ENCODE results near the gene ZNF615.

Gene ZNF615

DNA sequence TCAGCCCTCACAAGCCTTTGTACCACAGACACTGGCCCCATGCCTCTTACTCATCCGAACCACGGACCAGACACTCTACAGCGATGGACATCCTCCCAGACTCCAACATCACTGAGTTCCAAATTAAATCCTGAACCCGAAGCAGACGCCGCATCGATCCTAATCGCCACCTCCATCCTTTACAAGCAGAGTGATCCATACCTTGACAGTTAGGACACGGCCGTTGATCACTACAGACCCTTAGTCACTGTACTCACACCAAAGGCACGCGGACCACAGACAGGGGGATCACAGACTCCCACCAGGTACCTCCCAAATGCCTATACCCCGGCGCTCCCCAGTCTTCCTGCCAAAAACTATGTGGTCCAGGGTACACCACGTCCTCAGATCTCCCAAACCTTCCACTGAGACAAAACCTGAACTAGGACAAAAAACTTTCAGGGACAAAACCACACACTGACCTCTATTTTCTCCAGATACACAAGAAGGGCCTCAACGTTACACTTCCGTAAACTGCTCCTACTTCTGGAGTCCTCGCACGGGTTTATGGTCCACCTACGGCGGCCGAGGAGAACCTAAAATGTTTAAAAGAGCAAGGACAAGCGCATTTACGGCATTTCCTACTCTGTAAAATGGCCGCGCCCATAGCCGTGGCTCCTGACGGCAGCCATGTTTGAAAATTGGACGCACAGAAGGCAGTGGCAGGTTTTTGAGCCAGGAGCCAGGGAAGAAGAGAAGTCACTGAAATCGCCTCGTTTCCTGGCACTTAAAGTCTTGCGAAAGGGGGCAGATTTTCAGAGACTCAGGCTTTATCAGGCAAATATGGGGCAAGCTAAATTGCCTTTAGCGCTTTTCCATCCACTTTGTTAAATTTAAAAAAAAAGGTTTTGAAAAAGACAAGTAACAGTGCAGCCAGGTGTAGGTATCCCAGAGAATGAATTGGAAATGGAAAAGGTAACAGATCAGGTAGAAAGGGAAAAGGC, 21.4 kb downstream of the ZNF615 start, which contains the start of gene ZNF350 (continued):
- no peak for TF ChIP-seq ZNF521 (tag by site-specific recombination; IDR thresholded peaks at IDR 0.05)
- TF ChIP-seq ZNF121 (tag by site-specific recombination; IDR thresholded peaks at IDR 0.05) = no peak
- peak; percentile 48; the same call in 1 of the 2 replicates for TF ChIP-seq FEZF1 (tag by site-specific recombination; IDR thresholded peaks at IDR 0.05)
- no peak for TF ChIP-seq ZNF114 (tag by site-specific recombination; IDR thresholded peaks at IDR 0.05)
- no peak for TF ChIP-seq ZNF292 (tag by site-specific recombination; IDR thresholded peaks at IDR 0.05; ENCODE audit: borderline replicate concordance, low read depth)
- TF ChIP-seq ZNF354C (tag by site-specific recombination; IDR thresholded peaks at IDR 0.05; ENCODE audit: borderline replicate concordance, low read depth) = no peak
- no peak for TF ChIP-seq ZNF791 (tag by site-specific recombination; IDR thresholded peaks at IDR 0.05)
- no peak for TF ChIP-seq ZNF707 (tag by site-specific recombination; IDR thresholded peaks at IDR 0.05)
- TF ChIP-seq ZNF549 (tag by site-specific recombination; IDR thresholded peaks at IDR 0.05) = no peak
- TF ChIP-seq ZNF174 (tag by site-specific recombination; IDR thresholded peaks at IDR 0.05) = no peak
- no peak for TF ChIP-seq ZNF248 (tag by site-specific recombination; IDR thresholded peaks at IDR 0.05)
- TF ChIP-seq, protein P1, sequence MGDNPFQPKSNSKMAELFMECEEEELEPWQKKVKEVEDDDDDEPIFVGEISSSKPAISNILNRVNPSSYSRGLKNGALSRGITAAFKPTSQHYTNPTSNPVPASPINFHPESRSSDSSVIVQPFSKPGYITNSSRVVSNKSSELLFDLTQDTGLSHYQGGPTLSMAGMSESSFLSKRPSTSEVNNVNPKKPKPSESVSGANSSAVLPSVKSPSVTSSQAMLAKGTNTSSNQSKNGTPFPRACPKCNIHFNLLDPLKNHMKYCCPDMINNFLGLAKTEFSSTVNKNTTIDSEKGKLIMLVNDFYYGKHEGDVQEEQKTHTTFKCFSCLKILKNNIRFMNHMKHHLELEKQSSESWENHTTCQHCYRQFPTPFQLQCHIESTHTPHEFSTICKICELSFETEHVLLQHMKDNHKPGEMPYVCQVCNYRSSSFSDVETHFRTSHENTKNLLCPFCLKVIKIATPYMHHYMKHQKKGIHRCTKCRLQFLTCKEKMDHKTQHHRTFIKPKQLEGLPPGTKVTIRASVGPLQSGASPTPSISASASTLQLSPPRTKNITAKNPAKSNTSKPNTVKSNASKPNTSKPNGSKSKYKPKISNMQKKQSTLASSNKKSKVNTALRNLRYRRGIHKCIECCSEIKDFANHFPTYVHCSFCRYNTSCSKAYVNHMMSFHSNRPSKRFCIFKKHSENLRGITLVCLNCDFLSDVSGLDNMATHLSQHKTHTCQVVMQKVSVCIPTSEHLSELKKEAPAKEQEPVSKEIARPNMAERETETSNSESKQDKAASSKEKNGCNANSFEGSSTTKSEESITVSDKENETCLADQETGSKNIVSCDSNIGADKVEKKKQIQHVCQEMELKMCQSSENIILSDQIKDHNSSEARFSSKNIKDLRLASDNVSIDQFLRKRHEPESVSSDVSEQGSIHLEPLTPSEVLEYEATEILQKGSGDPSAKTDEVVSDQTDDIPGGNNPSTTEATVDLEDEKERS (tag by site-specific recombination; IDR thresholded peaks at IDR 0.05) = no peak
- TF ChIP-seq ZNF701 (tag by site-specific recombination; IDR thresholded peaks at IDR 0.05) = no peak
- no peak for TF ChIP-seq ZBTB8A (tag by site-specific recombination; IDR thresholded peaks at IDR 0.05)
- TF ChIP-seq ZNF37A (tag by site-specific recombination; IDR thresholded peaks at IDR 0.05) = 0 out of 2 replicates have a peak, but pooled peaks have one; percentile 12
- TF ChIP-seq ZNF792 (tag by site-specific recombination; IDR thresholded peaks at IDR 0.05) = no peak
- no peak for TF ChIP-seq ZNF302 (tag by site-specific recombination; IDR thresholded peaks at IDR 0.05; ENCODE audit: low read depth)
- TF ChIP-seq YY2 (tag by site-specific recombination; IDR thresholded peaks at IDR 0.05) = peak; percentile 98
- TF ChIP-seq, protein P2, sequence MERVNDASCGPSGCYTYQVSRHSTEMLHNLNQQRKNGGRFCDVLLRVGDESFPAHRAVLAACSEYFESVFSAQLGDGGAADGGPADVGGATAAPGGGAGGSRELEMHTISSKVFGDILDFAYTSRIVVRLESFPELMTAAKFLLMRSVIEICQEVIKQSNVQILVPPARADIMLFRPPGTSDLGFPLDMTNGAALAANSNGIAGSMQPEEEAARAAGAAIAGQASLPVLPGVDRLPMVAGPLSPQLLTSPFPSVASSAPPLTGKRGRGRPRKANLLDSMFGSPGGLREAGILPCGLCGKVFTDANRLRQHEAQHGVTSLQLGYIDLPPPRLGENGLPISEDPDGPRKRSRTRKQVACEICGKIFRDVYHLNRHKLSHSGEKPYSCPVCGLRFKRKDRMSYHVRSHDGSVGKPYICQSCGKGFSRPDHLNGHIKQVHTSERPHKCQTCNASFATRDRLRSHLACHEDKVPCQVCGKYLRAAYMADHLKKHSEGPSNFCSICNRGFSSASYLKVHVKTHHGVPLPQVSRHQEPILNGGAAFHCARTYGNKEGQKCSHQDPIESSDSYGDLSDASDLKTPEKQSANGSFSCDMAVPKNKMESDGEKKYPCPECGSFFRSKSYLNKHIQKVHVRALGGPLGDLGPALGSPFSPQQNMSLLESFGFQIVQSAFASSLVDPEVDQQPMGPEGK (tag by site-specific recombination; IDR thresholded peaks at IDR 0.05) = no peak
- no peak for TF ChIP-seq ZFP3 (tag by site-specific recombination; IDR thresholded peaks at IDR 0.05; ENCODE audit: low read depth)
- TF ChIP-seq ZNF776 (tag by site-specific recombination; IDR thresholded peaks at IDR 0.05; ENCODE audit: borderline replicate concordance) = no peak
- TF ChIP-seq, protein P3, sequence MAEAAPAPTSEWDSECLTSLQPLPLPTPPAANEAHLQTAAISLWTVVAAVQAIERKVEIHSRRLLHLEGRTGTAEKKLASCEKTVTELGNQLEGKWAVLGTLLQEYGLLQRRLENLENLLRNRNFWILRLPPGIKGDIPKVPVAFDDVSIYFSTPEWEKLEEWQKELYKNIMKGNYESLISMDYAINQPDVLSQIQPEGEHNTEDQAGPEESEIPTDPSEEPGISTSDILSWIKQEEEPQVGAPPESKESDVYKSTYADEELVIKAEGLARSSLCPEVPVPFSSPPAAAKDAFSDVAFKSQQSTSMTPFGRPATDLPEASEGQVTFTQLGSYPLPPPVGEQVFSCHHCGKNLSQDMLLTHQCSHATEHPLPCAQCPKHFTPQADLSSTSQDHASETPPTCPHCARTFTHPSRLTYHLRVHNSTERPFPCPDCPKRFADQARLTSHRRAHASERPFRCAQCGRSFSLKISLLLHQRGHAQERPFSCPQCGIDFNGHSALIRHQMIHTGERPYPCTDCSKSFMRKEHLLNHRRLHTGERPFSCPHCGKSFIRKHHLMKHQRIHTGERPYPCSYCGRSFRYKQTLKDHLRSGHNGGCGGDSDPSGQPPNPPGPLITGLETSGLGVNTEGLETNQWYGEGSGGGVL (tag by site-specific recombination; IDR thresholded peaks at IDR 0.05) = no peak
- TF ChIP-seq ZNF571 (tag by site-specific recombination; IDR thresholded peaks at IDR 0.05) = no peak
- TF ChIP-seq ZNF626 (tag by site-specific recombination; IDR thresholded peaks at IDR 0.05) = no peak
- TF ChIP-seq ZNF133 (tag by site-specific recombination; IDR thresholded peaks at IDR 0.05) = no peak
- TF ChIP-seq ZNF510 (tag by site-specific recombination; IDR thresholded peaks at IDR 0.05; ENCODE audit: insufficient replicate concordance) = no peak
- TF ChIP-seq ZNF211 (tag by site-specific recombination; IDR thresholded peaks at IDR 0.05; ENCODE audit: low read depth) = no peak
- TF ChIP-seq ZNF239 (tag by site-specific recombination; IDR thresholded peaks at IDR 0.05) = no peak
- no peak for TF ChIP-seq SCRT1 (tag by site-specific recombination; IDR thresholded peaks at IDR 0.05; ENCODE audit: borderline replicate concordance)
- TF ChIP-seq, protein P4, sequence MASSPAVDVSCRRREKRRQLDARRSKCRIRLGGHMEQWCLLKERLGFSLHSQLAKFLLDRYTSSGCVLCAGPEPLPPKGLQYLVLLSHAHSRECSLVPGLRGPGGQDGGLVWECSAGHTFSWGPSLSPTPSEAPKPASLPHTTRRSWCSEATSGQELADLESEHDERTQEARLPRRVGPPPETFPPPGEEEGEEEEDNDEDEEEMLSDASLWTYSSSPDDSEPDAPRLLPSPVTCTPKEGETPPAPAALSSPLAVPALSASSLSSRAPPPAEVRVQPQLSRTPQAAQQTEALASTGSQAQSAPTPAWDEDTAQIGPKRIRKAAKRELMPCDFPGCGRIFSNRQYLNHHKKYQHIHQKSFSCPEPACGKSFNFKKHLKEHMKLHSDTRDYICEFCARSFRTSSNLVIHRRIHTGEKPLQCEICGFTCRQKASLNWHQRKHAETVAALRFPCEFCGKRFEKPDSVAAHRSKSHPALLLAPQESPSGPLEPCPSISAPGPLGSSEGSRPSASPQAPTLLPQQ (tag by site-specific recombination; IDR thresholded peaks at IDR 0.05) = peak; percentile 90
- TF ChIP-seq HOXD13 (CRISPR knock-in tag; IDR thresholded peaks at IDR 0.05; ENCODE audit: borderline replicate concordance) = no peak
- TF ChIP-seq ZNF624 (tag by site-specific recombination; IDR thresholded peaks at IDR 0.05) = no peak

Data from HEK293 (cell line).